KOPT-K1 (cell line): ENCODE data around the gene EXT2.

Source experiments
- H3K27ac ChIP-seq: fragments of 200-600 bp; sonication (generic); 2 replicates; pipeline ENCODE4 v1.5.1; 2016; ENCODE audit warnings: antibody characterized with exemption, mild to moderate bottlenecking, low read depth, low read length; ENCODE audit not compliant: poor library complexity, severe bottlenecking
- H3K36me3 ChIP-seq: fragments of 200-600 bp; sonication (generic); 2 replicates; pipeline ENCODE4 v1.5.1; 2017; ENCODE audit warnings: antibody characterized with exemption, mild to moderate bottlenecking, low read length, moderate library complexity; ENCODE audit not compliant: insufficient read depth
- H3K9me3 ChIP-seq: fragments of 200-600 bp; sonication (generic); 2 replicates; pipeline ENCODE4 v1.5.1; 2017; ENCODE audit warnings: antibody characterized with exemption, low read length, mild to moderate bottlenecking; ENCODE audit not compliant: insufficient read depth, poor library complexity, severe bottlenecking

Gene EXT2

DNA sequence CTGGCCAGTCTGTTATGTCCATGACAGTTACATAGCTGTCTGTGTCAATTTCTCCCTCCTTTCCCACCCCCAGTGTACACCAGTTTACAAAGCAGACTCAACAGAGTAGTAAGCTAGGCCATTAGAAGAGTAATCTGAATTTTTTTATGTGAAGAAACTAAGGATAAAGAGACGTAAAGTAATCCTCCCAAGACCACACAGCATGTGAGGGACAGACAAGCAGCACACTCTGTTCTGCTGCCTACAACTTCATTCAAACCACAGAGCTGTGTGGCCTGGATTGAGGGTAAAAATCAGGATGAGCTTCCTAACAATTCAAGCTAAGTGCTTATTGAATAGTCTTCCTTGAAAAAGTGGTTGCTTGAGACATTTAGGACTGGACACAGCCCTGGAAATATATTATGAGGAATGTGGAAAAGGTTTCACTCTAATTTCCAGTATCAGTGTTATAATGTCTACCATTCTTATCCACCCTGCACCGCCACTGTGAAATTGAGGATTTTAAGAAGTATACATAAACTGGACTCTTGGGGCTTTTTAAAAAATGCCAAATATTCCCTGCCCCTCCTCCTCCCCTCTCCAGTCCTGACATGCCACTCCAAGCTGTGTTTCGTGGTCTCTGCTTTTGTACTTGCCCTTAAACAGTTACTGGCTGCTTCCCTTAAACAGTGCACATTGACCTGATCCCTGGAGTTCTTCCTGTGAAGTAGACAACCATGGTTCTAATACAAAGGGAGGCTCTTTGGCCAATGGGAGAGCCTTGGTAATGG is 40.9 kb downstream of the EXT2 start:
- 0 out of 2 replicates have a peak, but pooled peaks cover 2% of the 10 kb centered on the region for H3K36me3 ChIP-seq
- no peak overlapping the region for H3K27ac ChIP-seq
- H3K9me3 ChIP-seq = no peaks in the 10 kb centered on the region

- no peaks in the 10 kb centered on the region for H3K36me3 ChIP-seq
- no peak overlapping the region for H3K27ac ChIP-seq
- H3K9me3 ChIP-seq = no peaks in the 10 kb centered on the region
These were observed 41.6 kb downstream of the EXT2 start for GRCh38 chr11:44137057-44137456.

- Histone ChIP-seq H3K36me3 (peaks cover 1% of the 10 kb centered on the region; the same call in 1 of the 2 replicates), H3K27ac (no peak overlapping the region), H3K9me3 (no peaks in the 10 kb centered on the region)
These were observed 42.8 kb downstream of the EXT2 start for GRCh38 chr11:44138286-44138685.

DNA sequence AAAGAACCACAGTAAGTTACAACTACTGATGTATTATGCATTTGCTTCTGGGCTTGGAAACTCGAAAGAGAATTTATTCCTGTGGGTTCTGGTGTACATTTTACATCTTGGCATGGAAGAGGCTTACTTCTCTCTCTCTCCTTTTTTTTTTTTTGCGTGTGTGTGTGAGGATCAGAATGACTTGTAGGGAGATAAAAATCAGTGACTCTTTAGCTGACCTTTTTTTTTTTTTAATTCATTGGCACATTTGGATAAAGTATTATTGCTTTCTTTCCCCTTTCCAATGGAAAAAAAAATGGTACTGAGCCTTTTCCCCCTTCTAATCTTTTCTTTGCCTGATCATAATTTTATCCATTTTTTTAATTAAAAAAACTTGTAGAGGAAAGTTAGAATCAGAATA is 43.5 kb downstream of the EXT2 start:
- Histone ChIP-seq H3K9me3 (no peaks in the 10 kb centered on the region), H3K27ac (no peak overlapping the region), H3K36me3 (peaks cover 4% of the 10 kb centered on the region; the same call in 1 of the 2 replicates)

GRCh38 chr11:44139565-44140330 is 44.3 kb downstream of the EXT2 start:
- Histone ChIP-seq H3K36me3 (peaks cover 4% of the 10 kb centered on the region; the same call in 1 of the 2 replicates), H3K27ac (no peak overlapping the region)

GRCh38 chr11:44140372-44140771 is 44.9 kb downstream of the EXT2 start:
- no peaks in the 10 kb centered on the region for H3K9me3 ChIP-seq
- H3K27ac ChIP-seq = no peak overlapping the region
- H3K36me3 ChIP-seq = peaks cover 4% of the 10 kb centered on the region; the same call in 1 of the 2 replicates

More at GRCh38 chr11:44139565-44140330, 44.3 kb downstream of the EXT2 start:
- H3K9me3 ChIP-seq = no peaks in the 10 kb centered on the region

DNA sequence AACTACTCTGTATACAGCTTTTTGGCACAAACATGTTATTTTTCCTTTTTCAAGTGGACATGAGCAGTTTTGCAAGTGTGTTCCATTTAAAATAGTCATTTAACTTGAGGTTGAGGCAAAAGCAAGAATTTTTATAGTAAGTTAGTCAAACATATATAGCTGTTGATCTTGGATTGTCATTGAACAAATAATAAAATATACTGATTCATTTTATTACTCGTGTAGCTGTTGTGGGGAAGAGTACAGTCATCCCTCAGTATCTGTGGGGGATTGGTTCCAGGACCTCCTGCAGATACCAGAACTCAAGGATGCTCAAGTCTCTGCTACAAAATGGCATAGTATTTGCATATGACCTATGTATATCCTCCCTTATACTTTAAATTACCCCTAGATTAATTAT is 45.3 kb downstream of the EXT2 start:
- Histone ChIP-seq H3K36me3 (peaks cover 4% of the 10 kb centered on the region; the same call in 1 of the 2 replicates), H3K27ac (no peak overlapping the region)

GRCh38 chr11:44143987-44144909 is 48.8 kb downstream of the EXT2 start:
- peaks cover 13% of the 10 kb centered on the region; the same call in 1 of the 2 replicates for H3K36me3 ChIP-seq

More for the DNA sequence above, 45.3 kb downstream of the EXT2 start:
- no peaks in the 10 kb centered on the region for H3K9me3 ChIP-seq

GRCh38 chr11:44145011-44145775 is 49.7 kb downstream of the EXT2 start:
- H3K27ac ChIP-seq = no peak overlapping the region
- peaks cover 13% of the 10 kb centered on the region; the same call in 1 of the 2 replicates for H3K36me3 ChIP-seq
- no peaks in the 10 kb centered on the region for H3K9me3 ChIP-seq

More at GRCh38 chr11:44143987-44144909, 48.8 kb downstream of the EXT2 start:
- Histone ChIP-seq H3K27ac (no peak overlapping the region), H3K9me3 (no peaks in the 10 kb centered on the region)

DNA sequence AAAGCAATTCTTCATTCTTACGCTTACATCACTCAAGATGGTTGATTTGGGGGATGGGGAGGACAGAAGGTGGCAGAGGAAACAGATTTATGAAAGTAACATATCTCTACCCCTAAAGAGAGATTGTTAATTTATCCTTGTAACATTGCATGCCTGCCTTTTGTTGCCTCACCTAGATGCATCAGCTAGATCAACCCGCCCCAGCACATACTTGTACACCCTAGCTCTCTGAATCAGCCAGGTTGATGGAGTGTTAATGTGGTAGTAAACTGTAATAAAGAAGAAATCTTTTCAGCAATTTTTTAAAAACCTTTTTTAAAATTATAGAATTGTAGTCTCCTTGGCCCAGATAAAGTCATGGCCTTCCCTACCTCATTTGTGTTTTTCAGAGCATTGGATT is 51.5 kb downstream of the EXT2 start:
- H3K27ac ChIP-seq = no peak overlapping the region
- peaks cover 23% of the 10 kb centered on the region; the same call in 1 of the 2 replicates for H3K36me3 ChIP-seq
- H3K9me3 ChIP-seq = no peaks in the 10 kb centered on the region

DNA sequence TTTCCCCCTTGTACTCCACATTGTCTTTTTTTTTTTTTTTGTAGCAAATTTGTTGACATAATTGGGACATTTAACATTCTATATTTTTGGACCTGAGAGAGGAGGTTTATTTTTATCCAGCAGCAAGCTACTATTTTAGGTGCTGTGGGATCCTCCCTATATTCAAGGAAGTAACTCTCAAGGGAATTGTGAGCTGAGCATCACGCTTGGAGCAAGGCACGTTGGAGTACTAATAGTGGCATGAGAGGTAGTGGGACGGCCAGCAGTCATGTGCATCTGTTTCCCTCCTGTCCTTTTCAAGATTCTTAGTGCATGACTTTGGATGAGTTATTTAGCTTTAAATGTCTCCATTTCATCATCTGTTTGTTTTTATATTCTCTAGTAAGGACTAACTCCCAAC is 52.3 kb downstream of the EXT2 start:
- Histone ChIP-seq H3K36me3 (peaks cover 23% of the 10 kb centered on the region; the same call in 1 of the 2 replicates), H3K27ac (no peak overlapping the region), H3K9me3 (no peaks in the 10 kb centered on the region)

DNA sequence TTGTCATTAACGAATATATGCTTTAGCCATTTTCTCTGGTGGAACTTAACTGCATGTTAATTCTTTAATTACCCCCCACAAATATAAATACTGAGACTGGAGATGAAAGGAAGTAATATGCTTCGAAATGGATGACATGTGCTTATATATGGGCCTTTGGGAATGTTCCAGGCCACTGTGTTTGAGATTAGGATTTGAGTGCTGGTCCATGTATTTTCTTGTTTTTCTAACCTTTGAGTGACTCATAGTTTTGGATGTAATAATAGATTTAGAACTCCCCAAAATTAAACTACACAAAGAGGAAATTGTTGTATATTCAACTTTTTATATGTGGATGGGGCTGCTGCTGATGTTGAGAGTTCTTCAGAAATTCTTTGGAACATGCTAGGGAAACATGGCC is 54.2 kb downstream of the EXT2 start:
- Histone ChIP-seq H3K27ac (no peak overlapping the region), H3K36me3 (0 out of 2 replicates have a peak, but pooled peaks cover 20% of the 10 kb centered on the region)

GRCh38 chr11:44150401-44150800 is 54.9 kb downstream of the EXT2 start:
- Histone ChIP-seq H3K27ac (no peak overlapping the region), H3K36me3 (0 out of 2 replicates have a peak, but pooled peaks cover 20% of the 10 kb centered on the region), H3K9me3 (no peaks in the 10 kb centered on the region)

More for the DNA sequence above, 54.2 kb downstream of the EXT2 start:
- no peaks in the 10 kb centered on the region for H3K9me3 ChIP-seq

- no peaks in the 10 kb centered on the region; the same call in 1 of the 2 replicates for H3K36me3 ChIP-seq
- H3K9me3 ChIP-seq = peaks cover 11% of the 10 kb centered on the region
- H3K27ac ChIP-seq = no peak overlapping the region
These were observed 61.5 kb downstream of the EXT2 start for GRCh38 chr11:44157019-44157418.
